HepG2 (cell line): ENCODE measurements around the gene PLEKHA6. TPM values are rescaled to one million over a fixed set of nuclear protein-coding genes. Genes with fewer than 3 reads are reported as not detected.

Experiments
- ATAC-seq: fragments of 200-7000 bp; cut with Tn5 transposase; 3 replicates; pipeline ENCODE4 v1.9.1; 2020; ENCODE audit warnings: mild to moderate bottlenecking, moderate library complexity
- BruUV-seq: library from RNA; stranded (reverse); fragments of 400-500 nt; replicated peaks from 2 replicates; lab custom pipeline; 2021; lab: Mats Ljungman, UMichigan
- CTCF ChIA-PET: fragments of 300-600 bp; formaldehyde crosslinking; extraction: SDS; loops from one replicate; lab custom pipeline; 2021; ENCODE audit warnings: low total read pairs, inconsistent platforms, low intra/inter-chr PET ratio; lab: Yijun Ruan, JAX
- POLR2A ChIA-PET: fragments of 350-600 bp; sonication (Branson Sonifier 250); formaldehyde crosslinking; loops from one replicate; lab custom pipeline; 2020; ENCODE audit warnings: antibody characterized with exemption, inconsistent platforms; lab: Yijun Ruan, JAX
- DNase-seq: peaks from one replicate; pipeline ENCODE4 v3.0.0-alpha.2; 2015; ENCODE audit warnings: low spot score
- FAIRE-seq: peaks from 3 replicates; lab custom pipeline; 2011; peaks lifted over from hg19 to GRCh38; lab: Jason Lieb, UNC
- H2AFZ ChIP-seq: one replicate; pipeline ENCODE4 v1.6.1; 2011; ENCODE audit warnings: low read length, inconsistent platforms
- H3K27ac ChIP-seq: fragments of 300-600 bp; 3 replicates; pipeline ENCODE4 v1.8.0; 2011; ENCODE audit warnings: mixed run types, mild to moderate bottlenecking, mixed read lengths, low read length, inconsistent platforms; ENCODE audit not compliant: insufficient read depth; ENCODE audit errors: extremely low read length
- H3K27me3 ChIP-seq, 2 experiments: fragments of 200-600 bp in 1 of 2; 2 replicates in 1 of 2; 3 replicates in 1 of 2; pipeline versions ENCODE4 v1.6.0 to v1.8.0; 2011; ENCODE audit warnings: low read length in 2 of 2, mild to moderate bottlenecking in 2 of 2, moderate library complexity in 2 of 2, inconsistent platforms in 1 of 2; ENCODE audit not compliant: insufficient read depth in 2 of 2, control insufficient read depth in 1 of 2
- H3K36me3 ChIP-seq, 2 experiments: fragments of 200-600 bp in 1 of 2; replicated peaks in 1 of 2; 2 replicates in 1 of 2; 3 replicates in 1 of 2; pipeline versions ENCODE4 v1.5.1 to v1.8.0; 2011; ENCODE audit warnings: low read length in 2 of 2, inconsistent platforms in 1 of 2; ENCODE audit not compliant: insufficient read depth in 2 of 2, control insufficient read depth in 1 of 2
- H3K4me1 ChIP-seq: 2 replicates; pipeline ENCODE4 v1.5.1; 2012; ENCODE audit warnings: low read length, inconsistent platforms; ENCODE audit not compliant: insufficient read depth
- H3K4me2 ChIP-seq: 2 replicates; pipeline ENCODE4 v1.6.0; 2011; ENCODE audit warnings: low read depth, low read length, inconsistent platforms
- H3K4me3 ChIP-seq, 3 experiments: fragments of 200-600 bp in 1 of 3; sonication (generic), shearing (Covaris generic) in 1 of 3; replicated peaks in 1 of 3; 2 replicates each; pipeline ENCODE4 v1.5.1; 2011 to 2016; ENCODE audit warnings: low read length in 3 of 3, inconsistent platforms in 2 of 3, low read depth in 2 of 3, mild to moderate bottlenecking in 2 of 3, control low read depth in 1 of 3, mixed read lengths in 1 of 3; ENCODE audit not compliant: insufficient read depth in 1 of 3
- H3K79me2 ChIP-seq: one replicate; pipeline ENCODE4 v1.6.1; 2011; ENCODE audit warnings: low read length, inconsistent platforms; ENCODE audit not compliant: insufficient read depth
- H3K9ac ChIP-seq: 2 replicates; pipeline ENCODE4 v1.6.0; 2011; ENCODE audit warnings: mild to moderate bottlenecking, low read depth, low read length, inconsistent platforms; ENCODE audit not compliant: insufficient read depth
- H3K9me3 ChIP-seq: 2 replicates; pipeline ENCODE4 v1.5.1; 2012; ENCODE audit warnings: mild to moderate bottlenecking, low read length
- H4K20me1 ChIP-seq: 2 replicates; pipeline ENCODE4 v1.6.0; 2011; ENCODE audit warnings: inconsistent platforms, mild to moderate bottlenecking, low read length, moderate library complexity; ENCODE audit not compliant: insufficient read depth
- CTCF ChIP-seq: sonication (generic); formaldehyde crosslinking; IDR thresholded peaks from 2 replicates; pipeline ENCODE4 v1.5.0; 2020; ENCODE audit warnings: mild to moderate bottlenecking, missing genetic modification reagents, moderate library complexity
- ELK4 ChIP-seq: sonication (generic); formaldehyde crosslinking; IDR thresholded peaks from 2 replicates; pipeline ENCODE4 v1.9.0; 2021; ENCODE audit warnings: missing genetic modification reagents, borderline replicate concordance
- MYNN ChIP-seq: sonication (generic); formaldehyde crosslinking; IDR thresholded peaks from 2 replicates; pipeline ENCODE4 v1.4.0; 2020; ENCODE audit warnings: mild to moderate bottlenecking, low read depth, missing genetic modification reagents
- ZBTB26 ChIP-seq: IDR thresholded peaks from 2 replicates; pipeline ENCODE4 v1.6.1; 2016; ENCODE audit warnings: missing compliant biosample characterization, missing genetic modification reagents, borderline replicate concordance
- ZKSCAN5 ChIP-seq: sonication (generic); formaldehyde crosslinking; IDR thresholded peaks from 2 replicates; pipeline ENCODE4 v1.5.1; 2020; ENCODE audit warnings: mild to moderate bottlenecking, missing genetic modification reagents
- ZNF143 ChIP-seq: sonication (generic); formaldehyde crosslinking; IDR thresholded peaks from 2 replicates; pipeline ENCODE4 v1.4.0; 2020; ENCODE audit warnings: missing genetic modification reagents
- ZNF484 ChIP-seq: sonication (generic); formaldehyde crosslinking; IDR thresholded peaks from 2 replicates; pipeline ENCODE4 v1.5.1; 2020; ENCODE audit warnings: mild to moderate bottlenecking, low read depth, missing genetic modification reagents, borderline replicate concordance
- ZNF616 ChIP-seq: sonication (generic); formaldehyde crosslinking; IDR thresholded peaks from 2 replicates; pipeline ENCODE4 v1.5.0; 2020; ENCODE audit warnings: low read depth, mild to moderate bottlenecking, missing genetic modification reagents
- ZSCAN21 ChIP-seq: sonication (generic); formaldehyde crosslinking; IDR thresholded peaks from 2 replicates; pipeline ENCODE4 v1.8.0; 2022; ENCODE audit warnings: mild to moderate bottlenecking, missing genetic modification reagents, moderate library complexity, borderline replicate concordance
- WGBS: methylation state at CpG from one replicate; pipeline ENCODE4 v1.1.6; 2017; ENCODE audit warnings: low lambda C conversion rate; 5-methylcytosine and 5-hydroxymethylcytosine counted together
- in situ Hi-C: cut with HindIII; loops from 2 replicates; pipeline ENCODE4 v1.10.0; 2017; ENCODE audit warnings: low pct_unique_long_range_greater_than_20kb; ENCODE audit not compliant: extremely low pct_ligation_motif_present
- intact Hi-C: fragments of 100-400 bp; cut with micrococcal nuclease; formaldehyde crosslinking; loops from one replicate; pipeline ENCODE4 v1.10.0; 2022; ENCODE audit not compliant: unreplicated experiment
- polyA plus RNA-seq, 8 experiments: library from polyadenylated mRNA; depleted of rRNA in 3 of 8; stranded (reverse) in 7 of 8; unstranded in 1 of 8; fragments of >200 nt; fragmentation: Illumina TruSeq in 4 of 8; extraction: Trizol in 4 of 8; gene quantifications; 2 replicates each; pipeline versions ENCODE4 v1.2.1 to v1.2.3, GENCODE V29; 2011 to 2016; ENCODE audit warnings: low read depth in 4 of 8, missing spikeins in 1 of 8, mixed read lengths in 1 of 8; ENCODE audit not compliant: insufficient read depth in 1 of 8
- total RNA-seq, 5 experiments: library from RNA; depleted of rRNA; stranded (reverse); fragments of >200 nt; fragmentation: Illumina TruSeq; extraction: Trizol; gene quantifications; 2 replicates each; pipeline ENCODE4 v1.2.3, GENCODE V29; 2016; ENCODE audit warnings: low read depth in 1 of 5
- TF ChIP-seq, protein P1 (sequence below): sonication (generic); formaldehyde crosslinking; IDR thresholded peaks from 2 replicates; pipeline ENCODE4 v1.4.0; 2020; ENCODE audit warnings: missing genetic modification reagents

The PLEKHA6 gene
- total and polyA plus RNA-seq, 2 of the 13 experiments (the other 11 are each of a cell fraction or from before 2014, with no cell fraction given), result 5.3 to 11.4 TPM

DNA sequence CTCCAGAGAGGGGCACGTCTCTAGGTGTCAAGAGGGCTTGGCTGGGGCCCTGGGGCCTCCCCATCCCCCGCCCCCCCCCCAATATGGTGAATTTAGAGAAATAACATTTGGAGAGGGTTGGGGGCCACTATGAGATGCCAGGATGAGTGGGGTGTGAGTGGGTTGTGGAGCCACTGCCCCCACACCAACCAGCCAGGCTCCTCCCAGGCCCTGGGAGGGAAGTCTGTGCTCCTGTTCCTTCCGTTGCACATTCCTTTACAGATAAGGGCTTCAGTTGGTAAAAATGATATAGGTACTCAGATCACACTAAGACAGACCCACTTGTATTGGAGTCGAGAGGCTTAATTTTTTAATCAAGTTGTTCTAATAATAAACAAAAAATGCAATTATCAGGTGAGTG is 585 bp upstream of the PLEKHA6 start:
- Histone ChIP-seq H3K9me3 (no peaks in the 10 kb centered on the region), H3K27ac (no peak overlapping the region), H4K20me1 (no peaks in the 10 kb centered on the region), H3K4me1 (peaks cover 20% of the 10 kb centered on the region), H3K79me2 (no peaks in the 10 kb centered on the region), H3K4me3 (no peak overlapping the region), H3K9ac (no peak overlapping the region), H3K27me3 (no peaks in the 10 kb centered on the region), H3K4me2 (no peak overlapping the region), H2AFZ (no peak overlapping the region), H3K36me3 (peaks cover 0 to under 1% of the 10 kb centered on the region in 2 experiments; a peak in 1 of 5 replicates)
- DNase-seq (no peak), FAIRE-seq (no peak), ATAC-seq (no peak)
- in situ Hi-C loops, result loop anchor here (5.0 to 25.0 kb wide), 4 partner anchors 98 to 498 kb away; partner anchors contain the start of genes GOLT1A and SNRPE
- WGBS, result 95% methylated on average over 3 of the region's 4 CpGs
- CTCF ChIA-PET, result no interaction called here
- POLR2A ChIA-PET, result no interaction called here
- intact Hi-C loops, result no loop called here
- no TSS peak for BruUV-seq
- TF ChIP-seq ZKSCAN5 (CRISPR knock-in tag) (no peak), ZNF484 (CRISPR knock-in tag) (no peak), ZBTB26 (CRISPR knock-in tag) (no peak), CTCF (CRISPR knock-in tag) (no peak), MYNN (CRISPR knock-in tag) (no peak), ELK4 (CRISPR knock-in tag) (no peak), ZSCAN21 (CRISPR knock-in tag) (no peak), ZNF616 (no peak), ZNF143 (CRISPR knock-in tag) (no peak)
- TF ChIP-seq, protein P1, sequence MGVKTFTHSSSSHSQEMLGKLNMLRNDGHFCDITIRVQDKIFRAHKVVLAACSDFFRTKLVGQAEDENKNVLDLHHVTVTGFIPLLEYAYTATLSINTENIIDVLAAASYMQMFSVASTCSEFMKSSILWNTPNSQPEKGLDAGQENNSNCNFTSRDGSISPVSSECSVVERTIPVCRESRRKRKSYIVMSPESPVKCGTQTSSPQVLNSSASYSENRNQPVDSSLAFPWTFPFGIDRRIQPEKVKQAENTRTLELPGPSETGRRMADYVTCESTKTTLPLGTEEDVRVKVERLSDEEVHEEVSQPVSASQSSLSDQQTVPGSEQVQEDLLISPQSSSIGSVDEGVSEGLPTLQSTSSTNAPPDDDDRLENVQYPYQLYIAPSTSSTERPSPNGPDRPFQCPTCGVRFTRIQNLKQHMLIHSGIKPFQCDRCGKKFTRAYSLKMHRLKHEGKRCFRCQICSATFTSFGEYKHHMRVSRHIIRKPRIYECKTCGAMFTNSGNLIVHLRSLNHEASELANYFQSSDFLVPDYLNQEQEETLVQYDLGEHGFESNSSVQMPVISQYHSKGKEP (CRISPR knock-in tag), result no peak
